Loucy (cell line): ENCODE data around the gene MEGF10.

Experiments
- H2AFZ ChIP-seq: fragments of 200-600 bp; sonication (generic); 2 replicates; pipeline ENCODE4 v1.6.0; 2016; ENCODE audit warnings: antibody characterized with exemption, mild to moderate bottlenecking, low read length, moderate library complexity
- H3F3A ChIP-seq: fragments of 200-600 bp; 2 replicates; pipeline ENCODE4 v1.6.0; 2016; ENCODE audit warnings: antibody characterized with exemption, low read depth, mild to moderate bottlenecking
- H3K27me3 ChIP-seq: fragments of 200-600 bp; sonication (generic); 2 replicates; pipeline ENCODE4 v1.6.1; 2014; ENCODE audit warnings: low read length, mild to moderate bottlenecking; ENCODE audit not compliant: insufficient read depth, poor library complexity, severe bottlenecking
- H3K36me3 ChIP-seq: fragments of 200-600 bp; sonication (generic); 2 replicates; pipeline ENCODE4 v1.6.1; 2016; ENCODE audit warnings: low read length; ENCODE audit not compliant: insufficient read depth
- H3K4me1 ChIP-seq: fragments of 200-600 bp; sonication (generic); 2 replicates; pipeline ENCODE4 v1.5.1; 2014; ENCODE audit warnings: low read length, mild to moderate bottlenecking; ENCODE audit not compliant: insufficient read depth, poor library complexity, severe bottlenecking
- H3K4me2 ChIP-seq: fragments of 200-600 bp; sonication (generic); 2 replicates; pipeline ENCODE4 v1.6.0; 2014; ENCODE audit warnings: antibody characterized with exemption, low read length, low read depth, mild to moderate bottlenecking; ENCODE audit not compliant: poor library complexity, severe bottlenecking
- H3K4me3 ChIP-seq: fragments of 200-600 bp; sonication (generic); 2 replicates; pipeline ENCODE4 v1.5.1; 2014; ENCODE audit warnings: low read length, mild to moderate bottlenecking, mixed read lengths; ENCODE audit not compliant: poor library complexity, severe bottlenecking
- H3K79me2 ChIP-seq: fragments of 200-600 bp; sonication (generic); 2 replicates; pipeline ENCODE4 v1.6.1; 2014; ENCODE audit warnings: low read length; ENCODE audit not compliant: insufficient read depth
- H3K9ac ChIP-seq: fragments of 200-600 bp; sonication (generic); 2 replicates; pipeline ENCODE4 v1.6.0; 2014; ENCODE audit warnings: mild to moderate bottlenecking, low read depth, low read length, moderate library complexity; ENCODE audit not compliant: poor library complexity, severe bottlenecking
- H3K9me2 ChIP-seq: fragments of 200-600 bp; sonication (generic); replicated peaks from 2 replicates; pipeline ENCODE4 v1.6.1; 2016; ENCODE audit warnings: low read depth, low read length, mixed read lengths
- H3K9me3 ChIP-seq: fragments of 200-600 bp; sonication (generic); 2 replicates; pipeline ENCODE4 v1.6.1; 2014; ENCODE audit warnings: mild to moderate bottlenecking, antibody characterized with exemption, low read length, low read depth; ENCODE audit not compliant: insufficient read depth
- H4K20me1 ChIP-seq: fragments of 200-600 bp; sonication (generic); 2 replicates; pipeline ENCODE4 v1.6.0; 2014; ENCODE audit warnings: antibody characterized with exemption, low read length, mild to moderate bottlenecking; ENCODE audit not compliant: insufficient read depth, poor library complexity, severe bottlenecking
- CTCF ChIP-seq: fragments of 200-600 bp; sonication (generic); conservative IDR thresholded peaks from 2 replicates; pipeline ENCODE4 v1.5.1; 2014; ENCODE audit warnings: mild to moderate bottlenecking, antibody characterized with exemption, low read length
- EZH2phosphoT487 ChIP-seq: fragments of 200-600 bp; IDR thresholded peaks from 2 replicates; pipeline ENCODE4 v1.6.1; 2018; ENCODE audit warnings: antibody characterized with exemption, mild to moderate bottlenecking, moderate library complexity, borderline replicate concordance

The MEGF10 gene

GRCh38 chr5:127392762-127393161, 102.2 kb downstream of the MEGF10 start:
- H3K9me2 ChIP-seq: no peaks in the 10 kb centered on the region
- H3K4me3 ChIP-seq: no peak overlapping the region
- no peaks in the 10 kb centered on the region for H3K4me1 ChIP-seq
- H3K9ac ChIP-seq: no peak overlapping the region
- no peak overlapping the region for H3K4me2 ChIP-seq
- H2AFZ ChIP-seq: no peak overlapping the region
- H3K27me3 ChIP-seq: no peaks in the 10 kb centered on the region
- H3K36me3 ChIP-seq: no peaks in the 10 kb centered on the region
- H3F3A ChIP-seq: no peaks in the 10 kb centered on the region
- H3K79me2 ChIP-seq: no peaks in the 10 kb centered on the region
- H3K9me3 ChIP-seq: no peaks in the 10 kb centered on the region
- TF ChIP-seq CTCF (no peak), EZH2phosphoT487 (no peak)
- no peaks in the 10 kb centered on the region for H4K20me1 ChIP-seq

GRCh38 chr5:127396490-127397155, 106.0 kb downstream of the MEGF10 start:
- Histone ChIP-seq H4K20me1 (no peaks in the 10 kb centered on the region), H3K4me2 (no peak overlapping the region), H3K4me3 (no peak overlapping the region), H3K36me3 (no peaks in the 10 kb centered on the region), H3K4me1 (peaks cover 24% of the 10 kb centered on the region), H3F3A (no peaks in the 10 kb centered on the region), H3K27me3 (no peaks in the 10 kb centered on the region), H3K9me2 (no peaks in the 10 kb centered on the region), H3K9me3 (no peaks in the 10 kb centered on the region), H3K79me2 (no peaks in the 10 kb centered on the region), H2AFZ (no peak overlapping the region), H3K9ac (no peak overlapping the region)
- TF ChIP-seq CTCF: no peak
- no peak for TF ChIP-seq EZH2phosphoT487

GRCh38 chr5:127398508-127398907, 107.9 kb downstream of the MEGF10 start:
- H3F3A ChIP-seq: no peaks in the 10 kb centered on the region
- no peak overlapping the region for H3K4me2 ChIP-seq
- no peak overlapping the region for H3K4me3 ChIP-seq
- H2AFZ ChIP-seq: no peak overlapping the region
- H3K27me3 ChIP-seq: no peaks in the 10 kb centered on the region
- H3K4me1 ChIP-seq: peaks cover 29% of the 10 kb centered on the region
- TF ChIP-seq EZH2phosphoT487 (no peak), CTCF (no peak)
- no peaks in the 10 kb centered on the region for H3K9me2 ChIP-seq
- no peak overlapping the region for H3K9ac ChIP-seq
- no peaks in the 10 kb centered on the region for H4K20me1 ChIP-seq
- H3K9me3 ChIP-seq: no peaks in the 10 kb centered on the region
- H3K36me3 ChIP-seq: no peaks in the 10 kb centered on the region
- H3K79me2 ChIP-seq: no peaks in the 10 kb centered on the region
